K562 (cell line): Measurements from ENCODE around the gene WTAP. TPM values are rescaled to one million over a fixed set of nuclear protein-coding genes. Genes with fewer than 3 reads are reported as not detected.

Experiments used
- FOXA3 ChIP-seq, 2 experiments: fragments of 450-650 bp in 1 of 2; sonication (generic) in 1 of 2; formaldehyde crosslinking; IDR thresholded peaks in 1 of 2; conservative IDR thresholded peaks in 1 of 2; 2 replicates each; pipeline versions ENCODE4 v1.4.0 to v1.8.0; 2020 to 2022; ENCODE audit warnings: mild to moderate bottlenecking in 2 of 2, missing genetic modification reagents in 1 of 2
- HMGN3 ChIP-seq: IDR thresholded peaks from 2 replicates; pipeline ENCODE4 v1.6.1; 2011; ENCODE audit warnings: borderline replicate concordance, low read depth, mild to moderate bottlenecking, mixed read lengths, low read length; ENCODE audit not compliant: insufficient read length; ENCODE audit errors: extremely low read depth
- JUN ChIP-seq, 2 experiments: sonication (generic) in 1 of 2; formaldehyde crosslinking in 1 of 2; IDR thresholded peaks; 2 replicates each; pipeline versions ENCODE4 v1.6.1 to v1.8.0; 2012 to 2022; ENCODE audit warnings: borderline replicate concordance in 2 of 2, mild to moderate bottlenecking in 2 of 2, improper control_type of control experiment in 1 of 2, low read depth in 1 of 2, low read length in 1 of 2, missing genetic modification reagents in 1 of 2
- REST ChIP-seq, 2 experiments: fragments of 450-650 bp; formaldehyde crosslinking in 1 of 2; IDR thresholded peaks; 2 replicates each; pipeline versions ENCODE4 v1.4.0 to v1.6.1; 2014 to 2020; ENCODE audit warnings: mild to moderate bottlenecking in 2 of 2, borderline replicate concordance in 1 of 2, low read depth in 1 of 2
- RREB1 ChIP-seq: fragments of 250-450 bp; sonication (Bioruptor Pico); IDR thresholded peaks from 2 replicates; pipeline ENCODE4 v1.4.0; 2020
- TCF3 ChIP-seq: sonication (generic); formaldehyde crosslinking; IDR thresholded peaks from 2 replicates; pipeline ENCODE4 v1.4.0; 2020; ENCODE audit warnings: mild to moderate bottlenecking, missing genetic modification reagents
- ZNF511 ChIP-seq: sonication (generic); formaldehyde crosslinking; IDR thresholded peaks from 2 replicates; pipeline ENCODE4 v1.8.0; 2022; ENCODE audit warnings: mild to moderate bottlenecking, missing genetic modification reagents
- ZNF76 ChIP-seq: fragments of 250-450 bp; sonication (Bioruptor Pico); IDR thresholded peaks from 2 replicates; pipeline ENCODE4 v1.4.0; 2020; ENCODE audit warnings: mild to moderate bottlenecking, moderate library complexity, borderline replicate concordance
- polyA plus RNA-seq, 8 experiments: library from polyadenylated mRNA; depleted of rRNA in 4 of 8; stranded (reverse) in 5 of 8; unstranded in 3 of 8; fragments of >200 nt; fragmentation: Nextera tagmentation in 2 of 8; fragmentation: Illumina TruSeq in 1 of 8; extraction: Ambion mirVana in 2 of 8; extraction: Trizol in 1 of 8; gene quantifications; 2 replicates each; pipeline versions ENCODE4 v1.2.1 to v1.2.3, GENCODE V29; 2011 to 2014; ENCODE audit warnings: inconsistent platforms in 1 of 8, missing spikeins in 1 of 8
- total RNA-seq, 7 experiments: library from RNA; depleted of rRNA in 6 of 7; stranded (reverse); fragments of >200 nt in 6 of 7; fragmentation: Illumina TruSeq in 2 of 7; extraction: Trizol in 2 of 7; gene quantifications; 2 replicates each; pipeline versions ENCODE4 v1.2.1 to v1.2.3, GENCODE V29; 2011 to 2021; ENCODE audit warnings: low replicate concordance in 1 of 7

Gene WTAP
- total and polyA plus RNA-seq, 9 of the 15 experiments (the other 6 are each of a cell fraction or from before 2014, with no cell fraction given), result 52.4 to 156 (median 110) TPM

GRCh38 chr6:159692303-159693127 lies 34.8 kb upstream of the WTAP start (continued):
- TF ChIP-seq HMGN3 (peak; percentile 54), ZNF76 (CRISPR knock-in tag) (peak; percentile 28; the same call in 1 of the 2 replicates), REST (IDR thresholded peaks at IDR 0.05; ENCODE audit: borderline replicate concordance) (peak; percentile 30; the same call in 1 of the 2 replicates), REST (CRISPR knock-in tag; IDR thresholded peaks at IDR 0.05; ENCODE audit: low read depth) (peak; percentile 50; the same call in 1 of the 2 replicates), JUN (IDR thresholded peaks at IDR 0.05; ENCODE audit: borderline replicate concordance, low read depth, low read length) (no peak), JUN (CRISPR knock-in tag; IDR thresholded peaks at IDR 0.05; ENCODE audit: borderline replicate concordance) (peak; percentile 82), RREB1 (CRISPR knock-in tag) (0 out of 2 replicates have a peak, but pooled peaks have one; percentile 28), FOXA3 (CRISPR knock-in tag; conservative IDR thresholded peaks at IDR 0.05 in 1 of 2, IDR thresholded peaks at IDR 0.05 in 1 of 2) (peak in 1 of 2 experiments; percentile 82; a peak in 2 of 4 replicates), TCF3 (CRISPR knock-in tag) (peak; percentile 3; the same call in 1 of the 2 replicates), ZNF511 (CRISPR knock-in tag) (peak; percentile 90)
